Prostate gland (tissue), 2 donors: ENCODE data around the gene CTDP1.

ENCODE experiments used
- CTCF ChIP-seq, 4 experiments: fragments of 200-600 bp in 2 of 4; fragments of 450-650 bp in 2 of 4; sonication (generic) in 2 of 4; IDR thresholded peaks; 1 replicate in 3 of 4; 2 replicates in 1 of 4; pipeline ENCODE4 v1.5.1; 2016 to 2019; ENCODE audit warnings: antibody characterized with exemption in 4 of 4, mild to moderate bottlenecking in 2 of 4, moderate library complexity in 2 of 4
- POLR2A ChIP-seq: fragments of 450-650 bp; IDR thresholded peaks from one replicate; pipeline ENCODE4 v1.6.1; 2016; ENCODE audit warnings: antibody characterized with exemption, mild to moderate bottlenecking
- POLR2AphosphoS5 ChIP-seq: sonication (generic); formaldehyde crosslinking; IDR thresholded peaks from one replicate; pipeline ENCODE4 v1.6.1; 2017; ENCODE audit warnings: antibody characterized with exemption

GRCh38 chr18:79641722-79642497 lies 37.7 kb upstream of the CTDP1 start:
- no peak for TF ChIP-seq CTCF (IDR thresholded peaks at IDR 0.05)
- no peak for TF ChIP-seq POLR2AphosphoS5
- no peak for TF ChIP-seq POLR2A
